Kidney epithelial cell (primary cell): ENCODE results near the gene BAHCC1. TPM values are rescaled to one million over a fixed set of nuclear protein-coding genes. Genes with fewer than 3 reads are reported as not detected.
A peak's percentile ranks its signal among the peaks of the same experiment; 100 is the strongest.

Experiments used
- DNase-seq: peaks from one replicate; pipeline ENCODE4 v3.0.0-alpha.2; 2010; ENCODE audit warnings: low read depth
- H3K27me3 ChIP-seq: 2 replicates; pipeline ENCODE4 v1.6.0; 2011; ENCODE audit warnings: low read length; ENCODE audit not compliant: control insufficient read depth, insufficient read depth
- H3K36me3 ChIP-seq: 2 replicates; pipeline ENCODE4 v1.5.1; 2011; ENCODE audit warnings: low read length; ENCODE audit not compliant: control insufficient read depth, insufficient read depth
- H3K4me3 ChIP-seq: 2 replicates; pipeline ENCODE4 v1.5.1; 2011; ENCODE audit warnings: low read depth, mild to moderate bottlenecking, control low read depth, low read length
- total RNA-seq: library from RNA; depleted of rRNA; stranded (reverse); fragments of >200 nt; gene quantifications from 2 replicates; pipeline ENCODE4 v1.2.3, GENCODE V29; 2015
- TF ChIP-seq, protein P1 (sequence below): IDR thresholded peaks from 2 replicates; pipeline ENCODE4 v1.5.1; 2011; ENCODE audit warnings: mild to moderate bottlenecking, moderate library complexity, low read length, control low read depth, inconsistent platforms; ENCODE audit not compliant: insufficient read depth, poor library complexity, severe bottlenecking

BAHCC1 gene
- total RNA-seq, 1 donor from 2014 or later, result 6.6 TPM

DNA sequence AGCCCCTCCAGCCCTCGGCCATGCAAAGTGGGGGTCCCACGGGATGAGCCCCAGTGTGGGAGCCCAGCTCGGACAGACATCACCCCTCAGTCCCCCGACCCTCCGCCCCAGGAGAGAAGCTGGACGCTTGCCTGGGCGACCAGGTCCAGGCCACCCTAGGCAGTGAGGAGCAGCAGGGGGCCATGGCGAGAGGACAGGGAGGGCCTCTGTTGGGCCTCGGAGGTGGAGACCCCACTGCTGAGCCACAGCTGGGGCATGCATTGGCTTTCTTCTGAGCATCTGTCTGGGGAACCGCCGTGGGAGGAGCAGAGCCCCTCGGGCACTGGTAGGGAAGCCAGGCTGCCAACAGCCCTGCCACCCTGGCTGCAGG, 104.3 kb downstream of the BAHCC1 start:
- no peaks in the 10 kb centered on the region for H3K36me3 ChIP-seq
- no peak for DNase-seq
- no peak overlapping the region for H3K4me3 ChIP-seq
- peaks cover 20% of the 10 kb centered on the region for H3K27me3 ChIP-seq
- TF ChIP-seq, protein P1, sequence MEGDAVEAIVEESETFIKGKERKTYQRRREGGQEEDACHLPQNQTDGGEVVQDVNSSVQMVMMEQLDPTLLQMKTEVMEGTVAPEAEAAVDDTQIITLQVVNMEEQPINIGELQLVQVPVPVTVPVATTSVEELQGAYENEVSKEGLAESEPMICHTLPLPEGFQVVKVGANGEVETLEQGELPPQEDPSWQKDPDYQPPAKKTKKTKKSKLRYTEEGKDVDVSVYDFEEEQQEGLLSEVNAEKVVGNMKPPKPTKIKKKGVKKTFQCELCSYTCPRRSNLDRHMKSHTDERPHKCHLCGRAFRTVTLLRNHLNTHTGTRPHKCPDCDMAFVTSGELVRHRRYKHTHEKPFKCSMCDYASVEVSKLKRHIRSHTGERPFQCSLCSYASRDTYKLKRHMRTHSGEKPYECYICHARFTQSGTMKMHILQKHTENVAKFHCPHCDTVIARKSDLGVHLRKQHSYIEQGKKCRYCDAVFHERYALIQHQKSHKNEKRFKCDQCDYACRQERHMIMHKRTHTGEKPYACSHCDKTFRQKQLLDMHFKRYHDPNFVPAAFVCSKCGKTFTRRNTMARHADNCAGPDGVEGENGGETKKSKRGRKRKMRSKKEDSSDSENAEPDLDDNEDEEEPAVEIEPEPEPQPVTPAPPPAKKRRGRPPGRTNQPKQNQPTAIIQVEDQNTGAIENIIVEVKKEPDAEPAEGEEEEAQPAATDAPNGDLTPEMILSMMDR, result no peak

GRCh38 chr17:81500047-81500446, 104.8 kb downstream of the BAHCC1 start:
- no peak for DNase-seq
- Histone ChIP-seq H3K36me3 (no peaks in the 10 kb centered on the region), H3K4me3 (no peak overlapping the region), H3K27me3 (peaks cover 16% of the 10 kb centered on the region)
- TF ChIP-seq, protein P1, result no peak

GRCh38 chr17:81502471-81503017, 107.3 kb downstream of the BAHCC1 start:
- no peak for DNase-seq
- Histone ChIP-seq H3K4me3 (no peak overlapping the region), H3K27me3 (peaks cover 14% of the 10 kb centered on the region), H3K36me3 (no peaks in the 10 kb centered on the region)
- TF ChIP-seq, protein P1, result no peak

DNA sequence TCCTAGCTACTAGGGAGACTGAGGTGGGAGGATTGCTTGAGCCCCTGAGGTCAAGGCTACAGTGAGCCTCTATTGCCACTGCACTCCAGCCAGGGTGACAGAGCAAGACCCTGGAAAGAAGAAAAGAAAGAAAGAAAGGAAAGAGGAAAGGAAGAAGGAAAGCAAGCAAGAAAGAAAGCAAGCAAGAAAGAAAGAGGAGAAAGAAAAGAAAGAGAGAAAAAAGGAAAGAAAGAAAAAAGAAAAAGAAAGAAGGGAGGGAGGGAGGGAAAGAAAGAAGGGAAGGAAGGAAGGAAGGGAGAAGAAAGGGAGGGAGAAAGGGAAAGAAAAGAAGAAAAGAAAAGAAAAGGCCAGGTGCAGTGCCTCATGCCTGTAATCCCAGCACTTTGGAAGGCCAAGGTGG, 108.4 kb downstream of the BAHCC1 start:
- Histone ChIP-seq H3K27me3 (peaks cover 12% of the 10 kb centered on the region), H3K36me3 (peaks cover under 1% of the 10 kb centered on the region), H3K4me3 (no peak overlapping the region)
- DNase-seq, result no peak
- TF ChIP-seq, protein P1, result no peak

GRCh38 chr17:81508639-81509206, 113.5 kb downstream of the BAHCC1 start:
- Histone ChIP-seq H3K4me3 (peak overlapping the region; percentile 61), H3K36me3 (peaks cover 14% of the 10 kb centered on the region), H3K27me3 (no peaks in the 10 kb centered on the region)
- no peak for DNase-seq
- TF ChIP-seq, protein P1, result no peak
